ACC112 (cell line): ENCODE data around the gene BRMS1.
"Not testable (repeated sequence)": the region's sequence is repeated elsewhere in the genome, so short reads cannot be mapped to it uniquely, and the experiment has no call there.

Experiments
- H2AFZ ChIP-seq: fragments of 200-600 bp; sonication (generic); one replicate; pipeline ENCODE4 v1.6.0; 2017; ENCODE audit warnings: antibody characterized with exemption, low read length; ENCODE audit not compliant: unreplicated experiment
- H3K27ac ChIP-seq: fragments of 200-600 bp; sonication (generic); 2 replicates; pipeline ENCODE4 v1.5.1; 2014; ENCODE audit warnings: low read depth, mild to moderate bottlenecking, antibody characterized with exemption, low read length, moderate library complexity
- H3K27me3 ChIP-seq: fragments of 200-600 bp; sonication (generic); 2 replicates; pipeline ENCODE4 v1.6.1; 2014; ENCODE audit warnings: mild to moderate bottlenecking, antibody characterized with exemption, low read length, moderate library complexity, mixed read lengths; ENCODE audit not compliant: insufficient read depth
- H3K36me3 ChIP-seq: fragments of 200-600 bp; sonication (generic); 2 replicates; pipeline ENCODE4 v1.6.1; 2016; ENCODE audit warnings: mild to moderate bottlenecking, antibody characterized with exemption, low read length, moderate library complexity, mixed read lengths; ENCODE audit not compliant: insufficient read depth
- H3K4me1 ChIP-seq: fragments of 200-600 bp; sonication (generic); one replicate; pipeline ENCODE4 v1.6.1; 2016; ENCODE audit warnings: low read length, mixed read lengths; ENCODE audit not compliant: insufficient read depth, unreplicated experiment, control insufficient read depth
- H3K4me3 ChIP-seq: fragments of 200-600 bp; sonication (generic); 2 replicates; pipeline ENCODE4 v1.5.1; 2014; ENCODE audit warnings: mild to moderate bottlenecking, low read depth, low read length
- H3K79me2 ChIP-seq: fragments of 200-600 bp; sonication (generic); one replicate; pipeline ENCODE4 v1.6.0; 2016; ENCODE audit warnings: low read length; ENCODE audit not compliant: control insufficient read depth, unreplicated experiment, insufficient read depth

BRMS1 gene

GRCh38 chr11:66328302-66329144, 16.4 kb downstream of the BRMS1 start:
- H3K4me3 ChIP-seq, result no peak overlapping the region; the same call in 1 of the 2 replicates

DNA sequence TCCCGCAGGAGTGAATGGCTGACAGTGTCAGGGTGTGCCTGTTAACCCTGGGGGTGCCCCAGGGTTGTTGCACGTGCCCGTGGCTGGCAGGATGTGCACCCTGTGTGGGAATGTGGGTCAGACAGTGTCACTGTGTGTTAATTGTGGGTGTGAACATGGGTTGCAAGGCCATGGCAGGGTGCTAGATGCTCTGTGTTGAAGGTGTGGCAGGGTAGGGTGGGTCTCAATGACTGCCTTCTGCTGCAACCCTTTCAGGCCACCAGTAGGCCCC, 16.9 kb downstream of the BRMS1 start:
- Histone ChIP-seq H3K4me1 (peaks cover 53% of the 10 kb centered on the region), H3K27me3 (no peaks in the 10 kb centered on the region), H3K79me2 (peaks cover 1% of the 10 kb centered on the region), H3K36me3 (peaks cover 6% of the 10 kb centered on the region; the same call in 1 of the 2 replicates), H3K4me3 (peak overlapping the region; percentile 47), H3K27ac (peak overlapping the region; percentile 86), H2AFZ (no peak overlapping the region)

More at GRCh38 chr11:66328302-66329144, 16.4 kb downstream of the BRMS1 start:
- peaks cover 48% of the 10 kb centered on the region for H3K4me1 ChIP-seq
- H3K36me3 ChIP-seq, result peaks cover 8% of the 10 kb centered on the region; the same call in 1 of the 2 replicates
- peaks cover 7% of the 10 kb centered on the region for H3K79me2 ChIP-seq
- no peaks in the 10 kb centered on the region for H3K27me3 ChIP-seq
- H2AFZ ChIP-seq, result no peak overlapping the region
- peak overlapping the region; percentile 86 for H3K27ac ChIP-seq

- Histone ChIP-seq H3K4me3 (peak overlapping the region; percentile 47), H3K4me1 (peaks cover 59% of the 10 kb centered on the region), H2AFZ (no peak overlapping the region), H3K36me3 (peaks cover under 1% of the 10 kb centered on the region; the same call in 1 of the 2 replicates), H3K27me3 (no peaks in the 10 kb centered on the region), H3K79me2 (no peaks in the 10 kb centered on the region), H3K27ac (peak overlapping the region; percentile 86)
Observed at GRCh38 chr11:66327171-66328030, 17.5 kb downstream of the BRMS1 start.

DNA sequence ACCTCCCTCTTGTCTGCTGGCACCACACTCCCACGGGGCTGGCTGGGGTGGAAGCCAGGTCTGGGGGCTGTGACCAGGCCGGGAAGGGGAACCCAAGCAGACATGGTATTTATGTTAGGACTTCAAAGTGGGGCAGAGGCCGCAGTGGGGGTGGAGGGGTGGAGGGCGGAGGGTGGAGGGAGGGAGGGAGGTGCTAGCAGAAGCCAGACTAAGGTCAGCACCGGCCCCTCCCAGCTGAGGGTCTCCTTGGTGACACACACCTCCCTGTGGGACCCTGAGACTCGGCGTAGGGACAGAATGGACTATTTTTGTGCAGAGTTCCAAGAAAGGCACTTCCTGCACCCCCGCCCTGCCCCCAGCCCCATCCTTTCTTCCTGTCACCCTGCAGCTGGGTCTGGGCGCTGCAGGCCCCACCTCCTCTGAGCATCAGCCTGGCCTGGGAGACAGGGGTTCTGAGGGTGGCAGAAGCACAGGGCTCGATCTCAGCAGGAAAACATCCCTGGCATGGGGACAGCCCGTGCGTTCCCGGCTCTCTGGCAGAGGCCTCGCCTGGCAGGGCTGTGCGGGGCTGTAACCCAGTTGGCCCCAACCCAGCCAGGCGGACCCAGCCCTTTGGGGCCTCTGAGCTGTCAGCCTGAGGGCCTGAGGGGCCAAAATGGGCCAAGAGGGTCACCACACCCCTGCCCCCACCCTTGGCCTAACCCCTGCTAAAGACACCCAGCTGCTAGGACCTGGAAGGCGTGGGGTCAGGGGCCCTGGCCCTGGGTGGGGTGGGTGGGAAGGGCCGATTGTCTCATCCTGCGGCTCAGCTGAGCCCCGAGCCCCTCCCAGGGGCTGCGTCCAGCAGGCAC, 18.4 kb downstream of the BRMS1 start:
- H3K36me3 ChIP-seq, result no peaks in the 10 kb centered on the region
- peaks cover 67% of the 10 kb centered on the region for H3K4me1 ChIP-seq
- H3K79me2 ChIP-seq, result no peaks in the 10 kb centered on the region
- no peak overlapping the region for H3K4me3 ChIP-seq
- no peaks in the 10 kb centered on the region for H3K27me3 ChIP-seq
- H3K27ac ChIP-seq, result peak overlapping the region; percentile 86
- no peak overlapping the region for H2AFZ ChIP-seq

DNA sequence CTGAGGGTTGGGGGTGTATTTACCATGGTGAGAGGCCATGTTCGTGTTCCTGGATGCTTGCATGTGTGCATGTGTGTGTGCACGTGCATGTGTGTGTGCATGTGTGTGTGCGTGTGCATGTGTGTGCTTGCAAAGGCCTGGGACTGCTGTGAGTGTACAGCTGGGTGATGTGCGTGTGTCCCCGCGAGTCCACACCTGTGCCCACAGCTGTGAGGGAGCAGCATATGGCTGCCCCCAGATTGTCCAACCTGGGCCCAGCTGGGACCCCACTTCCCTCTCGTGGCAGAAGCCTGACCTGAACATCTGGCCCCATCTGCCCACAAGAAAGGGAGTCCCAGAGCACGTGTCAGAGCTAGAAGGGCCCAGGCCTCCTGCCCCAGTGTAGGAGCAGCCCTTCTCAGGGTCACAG, 19.6 kb downstream of the BRMS1 start:
- Histone ChIP-seq H3K27ac (peak overlapping the region; percentile 86), H3K4me1 (peaks cover 68% of the 10 kb centered on the region), H2AFZ (no peak overlapping the region)

DNA sequence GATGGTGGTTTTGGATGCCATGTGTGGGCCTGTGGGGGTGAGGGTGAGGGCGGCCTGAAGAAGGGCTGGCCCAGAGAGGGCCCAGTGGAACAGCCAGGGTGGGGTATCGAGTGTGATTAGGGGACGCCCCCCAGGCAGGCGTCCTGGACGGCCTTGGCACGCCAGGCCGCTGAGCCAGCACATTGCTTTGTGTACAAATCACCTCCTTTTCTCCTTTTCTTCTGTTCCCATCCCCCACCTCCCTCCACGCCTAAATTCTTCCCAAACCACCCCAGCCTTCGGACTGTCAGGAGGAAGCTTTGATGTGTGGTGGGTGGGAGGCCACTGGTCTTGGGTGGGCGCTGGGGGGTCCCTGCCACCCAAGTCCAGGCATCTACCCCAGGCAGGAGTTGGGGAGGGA, 20.2 kb downstream of the BRMS1 start:
- no peaks in the 10 kb centered on the region for H3K36me3 ChIP-seq
- peak overlapping the region; percentile 14; the same call in 1 of the 2 replicates for H3K27ac ChIP-seq
- no peak overlapping the region for H3K4me3 ChIP-seq
- no peak overlapping the region for H2AFZ ChIP-seq
- H3K4me1 ChIP-seq, result peaks cover 68% of the 10 kb centered on the region
- no peaks in the 10 kb centered on the region for H3K79me2 ChIP-seq
- H3K27me3 ChIP-seq, result no peaks in the 10 kb centered on the region

More for the DNA sequence above, 19.6 kb downstream of the BRMS1 start:
- Histone ChIP-seq H3K4me3 (no peak overlapping the region), H3K27me3 (no peaks in the 10 kb centered on the region), H3K36me3 (no peaks in the 10 kb centered on the region), H3K79me2 (no peaks in the 10 kb centered on the region)

- Histone ChIP-seq H3K27me3 (no peaks in the 10 kb centered on the region), H3K36me3 (no peaks in the 10 kb centered on the region), H2AFZ (no peak overlapping the region), H3K4me3 (no peak overlapping the region), H3K4me1 (peaks cover 71% of the 10 kb centered on the region), H3K27ac (no peak overlapping the region), H3K79me2 (no peaks in the 10 kb centered on the region)
Observed at GRCh38 chr11:66323684-66324083, 21.2 kb downstream of the BRMS1 start.

DNA sequence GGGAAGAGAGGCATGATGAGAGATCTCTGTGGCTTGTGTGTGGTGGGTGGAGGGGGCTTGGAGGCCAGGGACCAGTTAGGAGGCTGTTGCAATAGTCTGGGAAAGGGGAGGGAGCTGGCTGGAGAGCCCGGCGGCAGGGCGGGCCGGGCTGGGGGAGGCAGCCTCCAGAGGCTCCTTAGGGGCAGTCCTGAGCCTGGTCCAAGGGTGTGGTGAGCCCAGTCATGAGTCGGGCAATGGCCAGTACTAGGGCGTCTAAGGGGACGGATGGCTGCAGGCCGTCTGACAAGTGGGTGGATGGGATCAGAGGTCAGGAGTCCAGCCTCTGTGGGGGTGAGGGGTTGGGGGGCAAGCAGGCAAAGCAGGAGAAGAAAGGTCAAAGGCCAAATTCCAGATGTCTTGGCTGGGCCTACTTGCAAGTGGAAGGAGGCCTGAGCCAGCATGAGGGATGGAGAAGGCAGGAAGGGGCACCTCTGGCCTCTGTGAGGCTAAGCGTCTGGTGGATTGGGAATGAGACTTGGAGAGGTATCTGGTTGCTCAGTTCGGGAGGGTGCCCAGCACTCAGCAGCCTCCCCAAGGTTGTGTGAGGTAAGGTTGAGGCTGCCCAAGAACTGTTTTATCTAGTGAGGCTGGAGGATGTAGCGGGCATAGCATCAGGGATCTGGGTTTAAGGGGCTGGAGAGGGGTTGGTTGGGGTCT, 22.0 kb downstream of the BRMS1 start:
- Histone ChIP-seq H2AFZ (peak overlapping the region; percentile 81), H3K79me2 (no peaks in the 10 kb centered on the region), H3K27ac (peak overlapping the region; percentile 59), H3K4me3 (no peak overlapping the region), H3K4me1 (peaks cover 71% of the 10 kb centered on the region), H3K27me3 (no peaks in the 10 kb centered on the region), H3K36me3 (no peaks in the 10 kb centered on the region)

DNA sequence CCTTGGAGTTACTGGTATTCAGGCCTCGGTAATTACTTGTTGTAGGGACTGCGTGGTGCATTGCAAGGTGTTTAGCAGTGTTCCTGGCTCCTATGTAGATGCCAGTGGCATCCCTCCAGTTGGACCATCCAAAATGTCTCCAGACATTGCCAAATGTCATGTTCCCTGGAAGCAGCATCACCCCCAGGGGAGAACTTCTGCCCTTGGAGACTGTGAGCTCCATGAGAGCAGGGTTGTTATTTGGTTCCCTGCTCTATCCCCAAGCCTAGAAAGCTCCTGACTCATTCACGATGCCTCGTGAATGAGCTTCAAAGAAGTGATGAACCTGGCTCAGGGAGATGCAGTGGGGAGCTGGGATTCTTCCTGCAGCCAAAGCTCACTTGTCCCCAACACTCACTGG, 23.3 kb downstream of the BRMS1 start:
- H3K27me3 ChIP-seq, result no peaks in the 10 kb centered on the region

DNA sequence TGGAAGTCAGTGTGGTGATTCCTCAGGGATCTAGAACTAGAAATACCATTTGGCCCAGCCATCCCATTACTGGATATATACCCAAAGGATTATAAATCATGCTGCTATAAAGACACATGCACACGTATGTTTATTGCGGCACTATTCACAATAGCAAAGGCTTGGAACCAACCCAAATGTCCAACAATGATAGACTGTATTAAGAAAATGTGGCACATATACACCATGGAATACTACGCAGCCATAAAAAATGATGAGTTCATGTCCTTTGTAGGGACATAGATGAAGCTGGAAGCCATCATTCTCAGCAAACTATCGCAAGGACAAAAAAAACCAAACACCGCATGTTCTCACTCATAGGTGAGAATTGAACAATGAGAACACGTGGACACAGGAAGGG, 24.2 kb downstream of the BRMS1 start:
- not testable (repeated sequence) for H3K27ac ChIP-seq, H3K4me3 ChIP-seq, H3K27me3 ChIP-seq, H2AFZ ChIP-seq, H3K36me3 ChIP-seq
- Histone ChIP-seq H3K79me2 (peaks cover 11% of the 10 kb centered on the region), H3K4me1 (peaks cover 59% of the 10 kb centered on the region)

More for the DNA sequence above, 23.3 kb downstream of the BRMS1 start:
- H3K4me3 ChIP-seq, result no peak overlapping the region
- no peaks in the 10 kb centered on the region for H3K36me3 ChIP-seq
- H3K4me1 ChIP-seq, result peaks cover 67% of the 10 kb centered on the region
- no peak overlapping the region for H3K27ac ChIP-seq
- H3K79me2 ChIP-seq, result peaks cover 2% of the 10 kb centered on the region
- no peak overlapping the region for H2AFZ ChIP-seq
